ENCODE measurements around the gene SLC39A11. TPM values are rescaled to one million over a fixed set of nuclear protein-coding genes. Genes with fewer than 3 reads are reported as not detected.
A peak's percentile ranks its signal among the peaks of the same experiment; 100 is the strongest.

The SLC39A11 gene
- total RNA-seq, 1 donor from 2014 or later = 5.5 TPM

GRCh38 chr17:72613806-72614292, 478.6 kb downstream of the SLC39A11 start:
- Histone ChIP-seq H3K9ac (no peak overlapping the region), H3K4me2 (no peak overlapping the region), H3F3A (ENCODE audit: low read depth) (peaks cover 9% of the 10 kb centered on the region), H3K4me1 (peaks cover 23% of the 10 kb centered on the region), H3K9me3 (ENCODE audit: low read depth) (no peaks in the 10 kb centered on the region), H3K27me3 (no peaks in the 10 kb centered on the region), H3K79me2 (ENCODE audit: low read depth) (no peaks in the 10 kb centered on the region), H3K4me3 (no peak overlapping the region), H2AFZ (replicated peaks) (no peak overlapping the region), H3K27ac (no peak overlapping the region), H3K36me3 (no peaks in the 10 kb centered on the region), H4K20me1 (ENCODE audit: low read depth) (no peaks in the 10 kb centered on the region)
- H3K4me1 Mint-ChIP-seq = peaks cover 31% of the 10 kb centered on the region
- H3K9me3 Mint-ChIP-seq = no peaks in the 10 kb centered on the region
- no peak overlapping the region for H3K4me3 Mint-ChIP-seq
- TF ChIP-seq EZH2phosphoT487 (IDR thresholded peaks at IDR 0.05) (no peak), CTCF (IDR thresholded peaks at IDR 0.05) (no peak), EZH2 (IDR thresholded peaks at IDR 0.05) (no peak)
- H3K27me3 Mint-ChIP-seq (ENCODE audit: insufficient read depth, low read depth) = peaks cover 10% of the 10 kb centered on the region
- DNase-seq (ENCODE audit: low spot score) = no peak
- H3K36me3 Mint-ChIP-seq = no peaks in the 10 kb centered on the region
- H3K27ac Mint-ChIP-seq = no peak overlapping the region

- H3K79me2 ChIP-seq (ENCODE audit: low read depth) = no peaks in the 10 kb centered on the region
- no peak for TF ChIP-seq CTCF (IDR thresholded peaks at IDR 0.05)
- TF ChIP-seq EZH2 (IDR thresholded peaks at IDR 0.05) = no peak
- no peak for TF ChIP-seq EZH2phosphoT487 (IDR thresholded peaks at IDR 0.05)
- H3K9me3 Mint-ChIP-seq = peaks cover under 1% of the 10 kb centered on the region
- peaks cover 31% of the 10 kb centered on the region for H3K4me1 Mint-ChIP-seq
- peaks cover 23% of the 10 kb centered on the region for H3K4me1 ChIP-seq
- H3K36me3 ChIP-seq = no peaks in the 10 kb centered on the region
- H3K4me3 Mint-ChIP-seq = peak overlapping the region; percentile 36
- no peak overlapping the region for H3K4me2 ChIP-seq
- no peak for DNase-seq (ENCODE audit: low spot score)
- H3K27me3 Mint-ChIP-seq (ENCODE audit: insufficient read depth, low read depth) = peaks cover 12% of the 10 kb centered on the region
- no peaks in the 10 kb centered on the region for H3K9me3 ChIP-seq (ENCODE audit: low read depth)
- peaks cover 9% of the 10 kb centered on the region for H3F3A ChIP-seq (ENCODE audit: low read depth)
- no peak overlapping the region for H2AFZ ChIP-seq (replicated peaks)
- H4K20me1 ChIP-seq (ENCODE audit: low read depth) = no peaks in the 10 kb centered on the region
- H3K27me3 ChIP-seq = no peaks in the 10 kb centered on the region
- H3K4me3 ChIP-seq = no peak overlapping the region
- peak overlapping the region; percentile 23 for H3K27ac Mint-ChIP-seq
- no peaks in the 10 kb centered on the region for H3K36me3 Mint-ChIP-seq
- no peak overlapping the region for H3K27ac ChIP-seq
- no peak overlapping the region for H3K9ac ChIP-seq
These were observed 479.1 kb downstream of the SLC39A11 start for GRCh38 chr17:72613396-72613795.

- Histone ChIP-seq H3F3A (ENCODE audit: low read depth) (peaks cover 13% of the 10 kb centered on the region), H3K79me2 (ENCODE audit: low read depth) (no peaks in the 10 kb centered on the region), H3K4me3 (no peak overlapping the region), H3K9me3 (ENCODE audit: low read depth) (no peaks in the 10 kb centered on the region), H4K20me1 (ENCODE audit: low read depth) (no peaks in the 10 kb centered on the region), H3K27ac (no peak overlapping the region), H3K27me3 (no peaks in the 10 kb centered on the region), H2AFZ (replicated peaks) (no peak overlapping the region), H3K4me2 (no peak overlapping the region), H3K36me3 (no peaks in the 10 kb centered on the region), H3K4me1 (peaks cover 17% of the 10 kb centered on the region), H3K9ac (no peak overlapping the region)
- H3K4me1 Mint-ChIP-seq = peaks cover 22% of the 10 kb centered on the region
- H3K27ac Mint-ChIP-seq = no peak overlapping the region
- peaks cover 11% of the 10 kb centered on the region for H3K9me3 Mint-ChIP-seq
- H3K27me3 Mint-ChIP-seq (ENCODE audit: insufficient read depth, low read depth) = peaks cover 9% of the 10 kb centered on the region
- H3K4me3 Mint-ChIP-seq = no peak overlapping the region
- H3K36me3 Mint-ChIP-seq = no peaks in the 10 kb centered on the region
- no peak for DNase-seq (ENCODE audit: low spot score)
- TF ChIP-seq CTCF (IDR thresholded peaks at IDR 0.05) (no peak), EZH2phosphoT487 (IDR thresholded peaks at IDR 0.05) (no peak), EZH2 (IDR thresholded peaks at IDR 0.05) (no peak)
These were observed 481.3 kb downstream of the SLC39A11 start for GRCh38 chr17:72611172-72611571.
